ENCODE measurements around the gene WWOX. TPM values are rescaled to one million over a fixed set of nuclear protein-coding genes. Genes with fewer than 3 reads are reported as not detected.

The WWOX gene
- total RNA-seq, 3 donors from 2014 or later (not counting 1 experiment from before 2014, with no cell fraction given) = 21.0 to 29.8 (median 27.0) TPM

DNA sequence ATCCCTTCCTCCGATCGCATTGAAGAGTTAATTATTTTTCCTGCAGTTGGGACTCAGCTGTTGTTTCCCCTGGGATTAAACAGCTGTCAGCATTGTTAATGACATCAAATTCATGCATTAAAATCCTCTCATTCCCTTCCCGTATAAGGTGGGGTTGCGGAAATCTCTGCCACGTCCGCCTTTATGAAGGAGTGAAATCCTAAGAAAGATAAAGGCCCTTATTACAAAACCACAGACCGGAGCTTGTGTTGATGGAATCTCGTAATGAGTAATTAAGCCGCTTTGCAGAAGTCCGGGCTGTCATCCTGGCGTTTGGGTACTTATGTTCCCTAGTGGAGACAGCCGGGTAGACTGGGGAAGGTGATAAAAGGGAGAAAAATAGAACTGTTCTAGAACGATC is 873.5 kb downstream of the WWOX start:
- no peak overlapping the region for H3K4me3 Mint-ChIP-seq
- 92% methylated on average over 8 of the region's 13 CpGs for WGBS (ENCODE audit: insufficient coverage)
- no peak for TF ChIP-seq CTCF (IDR thresholded peaks at IDR 0.05)

GRCh38 chr16:78976212-78976611 is 876.8 kb downstream of the WWOX start:
- no peak for ATAC-seq
- Mint-ChIP-seq H3K27ac (no peak overlapping the region), H3K9me3 (no peaks in the 10 kb centered on the region)

More for the DNA sequence above, 873.5 kb downstream of the WWOX start:
- peaks cover 6 to 15% of the 10 kb centered on the region in 2 donors for H3K4me1 Mint-ChIP-seq
- peaks cover 2 to 8% of the 10 kb centered on the region in 2 donors for H3K27me3 Mint-ChIP-seq (ENCODE audit: low read depth in 2 of 2)
- intact Hi-C loops (cut with micrococcal nuclease) = no loop called here
- ATAC-seq = no peak
- no peak overlapping the region for H3K4me3 ChIP-seq (ENCODE audit: low read length)
- DNase-seq = no peak
- H3K27ac Mint-ChIP-seq = no peak overlapping the region
- H3K9me3 ChIP-seq (ENCODE audit: control insufficient read depth, insufficient read depth, low read length) = no peaks in the 10 kb centered on the region
- no peak overlapping the region for H3K27ac ChIP-seq (ENCODE audit: low read length)
- no peaks in the 10 kb centered on the region for H3K36me3 ChIP-seq (ENCODE audit: control insufficient read depth, insufficient read depth, low read length)
- H3K36me3 Mint-ChIP-seq = no peaks in the 10 kb centered on the region
- H3K4me1 ChIP-seq (ENCODE audit: control insufficient read depth, insufficient read depth, low read length) = no peaks in the 10 kb centered on the region
- H3K9me3 Mint-ChIP-seq = no peaks in the 10 kb centered on the region
- no peaks in the 10 kb centered on the region for H3K27me3 ChIP-seq (ENCODE audit: control insufficient read depth, insufficient read depth, low read length)

DNA sequence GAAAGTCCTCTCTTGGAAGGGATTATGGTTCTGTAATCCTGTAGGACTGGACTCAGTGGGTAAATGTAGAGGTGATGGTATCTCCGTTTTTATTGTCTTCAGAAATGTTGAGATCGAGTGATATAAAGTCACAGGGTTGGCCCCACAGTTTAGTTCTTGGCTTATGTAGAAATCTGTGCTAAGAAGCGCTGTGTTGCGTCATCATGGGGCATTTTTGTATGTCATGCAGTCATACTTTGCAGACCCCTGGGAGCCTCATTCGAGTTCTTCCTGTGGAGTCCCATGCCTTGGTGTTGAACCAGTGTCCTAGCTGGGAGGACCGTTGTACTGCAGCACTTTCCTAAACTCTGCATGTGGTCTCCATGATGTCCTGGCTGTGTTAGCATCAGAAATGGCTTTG is 881.4 kb downstream of the WWOX start:
- Mint-ChIP-seq H3K4me1 (no peaks in the 10 kb centered on the region), H3K27ac (no peak overlapping the region), H3K4me3 (no peak overlapping the region), H3K9me3 (no peaks in the 10 kb centered on the region), H3K36me3 (no peaks in the 10 kb centered on the region), H3K27me3 (ENCODE audit: low read depth in 2 of 2) (no peaks in the 10 kb centered on the region)
- no peaks in the 10 kb centered on the region for H3K36me3 ChIP-seq (ENCODE audit: control insufficient read depth, insufficient read depth, low read length)
- intact Hi-C loops (cut with micrococcal nuclease) = no loop called here
- ATAC-seq = no peak
- no peaks in the 10 kb centered on the region for H3K9me3 ChIP-seq (ENCODE audit: control insufficient read depth, insufficient read depth, low read length)
- DNase-seq = no peak
- no peak overlapping the region for H3K4me3 ChIP-seq (ENCODE audit: low read length)
- no peak overlapping the region for H3K27ac ChIP-seq (ENCODE audit: low read length)
- WGBS (ENCODE audit: insufficient coverage) = 95% methylated on average over 6 of the region's 6 CpGs
- H3K27me3 ChIP-seq (ENCODE audit: control insufficient read depth, insufficient read depth, low read length) = no peaks in the 10 kb centered on the region
- no peaks in the 10 kb centered on the region for H3K4me1 ChIP-seq (ENCODE audit: control insufficient read depth, insufficient read depth, low read length)
- no peak for TF ChIP-seq CTCF (IDR thresholded peaks at IDR 0.05)

More at GRCh38 chr16:78976212-78976611, 876.8 kb downstream of the WWOX start:
- intact Hi-C loops (cut with micrococcal nuclease) = no loop called here
- no peak overlapping the region for H3K4me3 Mint-ChIP-seq
- H3K36me3 Mint-ChIP-seq = no peaks in the 10 kb centered on the region
- H3K4me1 ChIP-seq (ENCODE audit: control insufficient read depth, insufficient read depth, low read length) = no peaks in the 10 kb centered on the region
- no peak for TF ChIP-seq CTCF (IDR thresholded peaks at IDR 0.05)
- DNase-seq = no peak
- H3K27me3 ChIP-seq (ENCODE audit: control insufficient read depth, insufficient read depth, low read length) = no peaks in the 10 kb centered on the region
- H3K27me3 Mint-ChIP-seq (ENCODE audit: low read depth in 2 of 2) = peaks cover 2 to 8% of the 10 kb centered on the region in 2 donors
- 95% methylated on average over 10 of the region's 10 CpGs for WGBS (ENCODE audit: insufficient coverage)
- no peak overlapping the region for H3K4me3 ChIP-seq (ENCODE audit: low read length)
- no peaks in the 10 kb centered on the region for H3K9me3 ChIP-seq (ENCODE audit: control insufficient read depth, insufficient read depth, low read length)
- no peaks in the 10 kb centered on the region for H3K4me1 Mint-ChIP-seq
- no peaks in the 10 kb centered on the region for H3K36me3 ChIP-seq (ENCODE audit: control insufficient read depth, insufficient read depth, low read length)
- no peak overlapping the region for H3K27ac ChIP-seq (ENCODE audit: low read length)

DNA sequence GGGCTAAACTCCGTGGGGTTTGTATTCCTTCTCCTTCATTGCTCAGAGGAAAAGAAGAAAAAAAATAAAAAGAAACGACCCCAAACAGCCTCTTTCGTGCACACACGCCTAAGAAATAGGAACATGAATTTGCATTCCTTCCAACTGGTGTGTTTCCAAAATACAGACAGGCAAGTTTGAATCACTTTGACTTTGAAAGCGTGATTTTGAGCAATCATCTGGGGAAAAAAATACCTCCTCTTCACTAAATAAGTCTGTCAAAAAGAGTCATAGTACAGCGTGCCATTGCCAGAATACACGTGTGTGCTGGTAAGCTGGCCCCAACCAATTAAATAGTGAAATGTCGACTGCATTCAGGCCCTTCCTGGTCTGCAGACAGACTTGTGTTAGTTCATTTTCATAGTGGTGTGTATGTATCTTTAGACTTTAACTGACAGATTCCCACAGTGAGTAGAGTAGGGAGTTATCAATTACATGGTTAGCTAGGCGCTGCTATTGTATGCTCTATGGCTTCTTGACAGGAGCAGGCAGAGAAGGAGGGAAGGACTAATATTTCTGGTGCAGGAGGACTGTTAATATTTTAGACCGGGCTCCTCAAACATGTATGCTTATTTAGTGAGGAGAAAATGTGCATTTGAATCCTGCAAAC is 882.8 kb downstream of the WWOX start:
- 89% methylated on average over 10 of the region's 10 CpGs for WGBS (ENCODE audit: insufficient coverage)
- Histone ChIP-seq H3K27ac (ENCODE audit: low read length) (no peak overlapping the region), H3K27me3 (ENCODE audit: control insufficient read depth, insufficient read depth, low read length) (no peaks in the 10 kb centered on the region), H3K36me3 (ENCODE audit: control insufficient read depth, insufficient read depth, low read length) (no peaks in the 10 kb centered on the region), H3K4me3 (ENCODE audit: low read length) (no peak overlapping the region), H3K9me3 (ENCODE audit: control insufficient read depth, insufficient read depth, low read length) (no peaks in the 10 kb centered on the region), H3K4me1 (ENCODE audit: control insufficient read depth, insufficient read depth, low read length) (no peaks in the 10 kb centered on the region)
- no peak overlapping the region for H3K27ac Mint-ChIP-seq
- TF ChIP-seq CTCF (IDR thresholded peaks at IDR 0.05) = no peak
- intact Hi-C loops (cut with micrococcal nuclease) = no loop called here
- DNase-seq (no peak), ATAC-seq (no peak)
- no peak overlapping the region for H3K4me3 Mint-ChIP-seq
- no peaks in the 10 kb centered on the region for H3K27me3 Mint-ChIP-seq (ENCODE audit: low read depth in 2 of 2)
- no peaks in the 10 kb centered on the region for H3K36me3 Mint-ChIP-seq
- H3K4me1 Mint-ChIP-seq = no peaks in the 10 kb centered on the region
- no peaks in the 10 kb centered on the region for H3K9me3 Mint-ChIP-seq

Measured in natural killer cell (primary cell).